Right forelimb (tissue), 1 donor: ENCODE results near the gene MSL3.

Experiments used
- DNase-seq: peaks from one replicate; pipeline ENCODE4 v3.0.0-alpha.2; 2018

MSL3 gene

GRCh38 chrX:11757719-11758399, at the start of gene MSL3:
TSS of gene MSL3 (plus strand) at chrX:11758237. CDS start at chrX:11758264, 27 bp downstream.
- DNase-seq = peak; percentile 66

- no peak for DNase-seq
These were observed 35.7 kb upstream of the MSL3 start for GRCh38 chrX:11722304-11722703.

DNA sequence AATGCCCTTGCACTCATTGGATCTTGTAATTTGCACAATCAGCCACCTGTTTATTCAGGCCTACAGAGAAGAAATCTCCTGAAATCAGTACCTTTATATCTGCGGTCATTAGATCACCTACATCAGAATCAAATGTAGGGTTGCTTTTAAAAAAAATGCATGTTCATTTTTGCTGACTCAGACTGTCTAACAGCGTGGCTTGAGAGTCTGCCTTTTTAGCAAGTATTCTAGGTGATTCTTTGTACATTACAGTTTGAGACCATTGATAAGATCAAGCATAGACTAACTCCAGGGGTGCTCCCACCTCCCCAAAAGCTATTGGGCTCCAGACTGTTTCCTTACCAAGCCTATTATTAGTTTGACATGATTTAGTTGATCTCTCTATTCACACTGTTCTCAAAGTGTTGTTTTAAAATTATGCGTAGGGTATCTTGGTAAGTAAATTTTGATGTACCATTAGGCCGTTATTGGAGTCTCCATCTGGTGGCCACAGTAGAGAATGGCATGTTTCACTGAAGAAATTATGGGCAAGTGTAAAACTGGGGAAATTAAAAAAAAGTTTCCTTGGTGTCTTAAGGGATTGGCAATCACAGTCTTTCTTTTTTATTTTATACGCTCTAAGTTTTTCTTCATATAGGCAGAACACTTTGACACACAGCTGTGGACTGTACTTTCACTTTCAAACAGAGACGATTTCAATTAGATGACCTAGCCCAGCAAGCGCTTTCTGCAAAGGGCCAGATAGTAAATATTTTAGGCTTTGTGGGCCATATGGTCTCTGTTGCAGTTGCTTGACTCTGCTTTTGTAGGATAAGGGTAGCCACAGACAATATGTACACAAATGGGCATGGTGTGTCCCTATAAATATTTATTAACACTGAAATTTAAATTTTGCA, 33.7 kb upstream of the MSL3 start:
- no peak for DNase-seq

DNA sequence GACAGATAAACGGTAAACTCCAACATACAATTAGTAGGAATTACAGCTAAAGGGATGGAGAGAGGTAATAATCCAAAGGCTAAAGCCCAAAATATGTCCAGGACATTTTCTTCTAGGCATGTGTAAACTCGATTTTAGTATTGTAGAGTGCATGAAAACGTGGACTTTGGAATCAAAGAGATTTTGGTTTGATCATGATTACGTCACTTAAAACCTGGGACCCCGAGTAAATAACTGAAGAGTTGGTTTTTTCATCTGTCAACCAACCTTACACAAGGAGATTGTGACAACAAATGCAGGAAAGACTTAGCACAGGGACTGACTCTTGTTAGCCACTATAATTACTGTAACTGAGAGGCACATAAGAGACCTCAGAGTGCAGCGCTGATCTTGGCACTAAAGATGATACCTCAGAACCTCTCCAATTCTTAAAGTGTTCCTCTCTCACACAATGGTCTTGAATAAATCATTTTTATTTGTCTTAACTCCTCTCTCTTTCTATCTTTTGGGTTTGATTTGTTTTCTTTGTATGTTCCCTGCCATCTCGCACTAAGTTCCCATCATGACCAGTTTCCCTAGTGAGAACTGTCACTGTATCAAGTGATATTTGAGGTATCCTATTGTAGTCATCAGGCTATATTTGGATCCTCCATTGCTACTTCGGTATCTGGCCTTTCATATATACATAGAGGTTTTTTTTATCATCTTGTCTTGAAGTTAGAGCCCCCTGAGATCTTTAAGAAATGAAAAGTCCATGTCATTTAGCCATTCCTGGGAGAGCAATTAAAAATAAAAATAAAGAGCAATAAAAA, 32.2 kb upstream of the MSL3 start:
- no peak for DNase-seq

GRCh38 chrX:11728556-11728955, 29.5 kb upstream of the MSL3 start:
- no peak for DNase-seq

- no peak for DNase-seq
These were observed 24.4 kb upstream of the MSL3 start for GRCh38 chrX:11733614-11734013.

DNA sequence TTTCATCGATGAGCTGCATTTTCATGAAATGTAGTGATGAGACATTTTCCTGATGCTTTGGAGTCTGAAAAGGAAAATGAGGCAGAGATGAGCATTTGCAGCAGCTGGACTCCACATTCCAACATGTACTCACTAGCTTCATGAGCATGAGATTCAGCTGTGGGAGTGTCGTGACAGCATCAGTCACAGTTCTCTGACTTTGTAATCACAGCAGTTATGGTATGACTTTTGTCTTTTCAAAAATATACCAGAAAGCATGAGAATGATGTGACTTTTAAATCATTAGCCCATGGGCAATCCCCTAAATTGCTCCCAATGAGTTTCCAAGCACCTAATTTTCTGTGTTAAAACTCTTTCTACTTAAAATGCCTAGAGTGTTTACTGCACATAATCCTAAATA, 18.3 kb upstream of the MSL3 start:
- no peak for DNase-seq

DNA sequence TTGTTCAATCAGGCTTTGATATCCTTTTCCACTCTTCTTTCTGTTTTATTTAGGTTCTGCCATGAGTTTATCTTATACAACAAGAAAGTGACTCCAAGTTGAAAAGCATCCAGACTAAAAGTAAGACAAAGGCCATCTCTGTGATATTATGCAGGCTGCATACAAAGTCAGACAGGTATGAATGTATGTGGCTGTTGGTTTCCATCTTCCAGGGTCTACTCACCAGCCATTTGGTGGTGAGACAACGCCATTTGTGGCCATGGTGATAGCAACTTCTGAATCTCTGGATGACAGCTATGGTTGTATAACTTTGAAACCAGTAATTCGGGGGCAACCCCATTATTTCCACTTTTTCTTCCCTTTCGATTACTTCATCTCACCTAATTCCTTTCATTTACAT, 17.2 kb upstream of the MSL3 start:
- DNase-seq = no peak

DNA sequence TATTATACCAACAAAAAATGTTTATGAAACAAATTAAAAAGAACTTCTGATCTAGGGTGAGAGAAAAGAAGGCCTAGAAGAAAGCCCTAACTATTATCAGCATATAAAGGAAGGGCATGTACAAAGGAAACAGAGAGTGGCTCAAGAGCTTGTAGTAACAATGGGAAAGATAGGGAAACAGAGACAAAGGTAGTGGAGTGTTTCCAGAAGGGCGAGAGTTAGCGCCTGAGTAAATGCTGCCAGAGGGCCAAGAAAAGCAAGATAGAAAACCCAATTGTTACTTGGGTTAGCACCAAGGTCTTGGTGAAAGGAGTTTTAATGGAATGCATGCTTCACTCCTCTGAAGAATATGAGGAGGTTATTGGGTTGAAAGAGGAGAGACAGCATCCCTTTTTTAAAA, 16.5 kb upstream of the MSL3 start:
- no peak for DNase-seq

- DNase-seq = no peak
These were observed 12.2 kb upstream of the MSL3 start for GRCh38 chrX:11745881-11746280.

GRCh38 chrX:11750046-11750445, 8.0 kb upstream of the MSL3 start:
- no peak for DNase-seq

- DNase-seq = no peak
These were observed 7.3 kb upstream of the MSL3 start for GRCh38 chrX:11750694-11751093.

GRCh38 chrX:11751261-11751660, 6.8 kb upstream of the MSL3 start:
- no peak for DNase-seq

GRCh38 chrX:11753668-11754067, 4.4 kb upstream of the MSL3 start:
- no peak for DNase-seq

DNA sequence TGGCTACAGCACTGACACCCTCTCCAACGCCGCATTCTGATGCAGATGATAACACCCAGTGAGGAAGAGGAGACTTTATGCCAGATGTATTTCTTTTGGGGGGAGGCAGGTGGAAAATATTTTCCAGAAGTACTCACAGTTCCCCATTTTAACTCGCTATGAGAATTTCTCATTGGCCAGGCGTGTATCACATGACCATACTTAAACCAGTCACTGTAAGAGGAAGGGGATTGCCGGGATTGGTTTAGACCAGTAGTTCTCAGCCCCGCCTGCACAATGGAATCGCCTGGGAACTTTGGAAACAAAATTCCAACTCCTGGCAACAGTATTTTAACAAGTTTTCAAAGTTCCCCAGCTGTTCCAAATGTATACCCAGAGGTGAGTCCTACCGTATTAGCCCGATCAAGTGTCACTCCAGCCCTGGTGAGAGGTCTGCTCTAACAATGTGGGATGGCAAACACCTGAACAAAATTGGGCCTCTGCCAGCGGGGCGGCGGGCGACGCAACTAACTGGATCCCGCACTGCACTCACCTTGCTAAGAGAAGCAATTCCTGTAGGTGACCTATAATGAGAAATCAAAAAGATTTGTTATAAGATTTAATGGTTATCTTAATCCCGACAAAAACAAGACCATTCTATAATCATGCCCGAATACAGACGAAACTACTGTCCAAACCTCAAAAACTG, 2.9 kb upstream of the MSL3 start:
- DNase-seq = no peak

DNA sequence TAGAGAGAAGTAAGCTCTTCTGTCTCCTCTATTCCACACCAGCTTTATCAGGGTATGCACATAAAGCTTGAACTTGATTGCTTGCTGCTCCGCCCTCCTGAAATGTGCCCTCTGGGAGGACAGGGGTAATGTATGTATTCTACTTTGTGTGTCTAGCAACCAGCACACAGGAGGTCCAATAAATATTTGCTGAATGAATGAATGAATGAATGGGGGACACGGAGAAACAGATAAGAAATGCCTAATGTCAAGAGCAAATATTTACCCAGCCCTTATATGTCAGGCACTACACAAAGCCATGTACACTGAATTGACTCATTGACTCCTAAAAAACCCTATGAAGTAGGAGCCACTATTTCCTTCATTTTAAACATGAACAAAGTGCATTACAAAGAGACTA, 2.3 kb upstream of the MSL3 start:
- no peak for DNase-seq

GRCh38 chrX:11756354-11757318, 1.4 kb upstream of the MSL3 start:
- no peak for DNase-seq

GRCh38 chrX:11757397-11757718, 679 bp upstream of the MSL3 start:
- no peak for DNase-seq

DNA sequence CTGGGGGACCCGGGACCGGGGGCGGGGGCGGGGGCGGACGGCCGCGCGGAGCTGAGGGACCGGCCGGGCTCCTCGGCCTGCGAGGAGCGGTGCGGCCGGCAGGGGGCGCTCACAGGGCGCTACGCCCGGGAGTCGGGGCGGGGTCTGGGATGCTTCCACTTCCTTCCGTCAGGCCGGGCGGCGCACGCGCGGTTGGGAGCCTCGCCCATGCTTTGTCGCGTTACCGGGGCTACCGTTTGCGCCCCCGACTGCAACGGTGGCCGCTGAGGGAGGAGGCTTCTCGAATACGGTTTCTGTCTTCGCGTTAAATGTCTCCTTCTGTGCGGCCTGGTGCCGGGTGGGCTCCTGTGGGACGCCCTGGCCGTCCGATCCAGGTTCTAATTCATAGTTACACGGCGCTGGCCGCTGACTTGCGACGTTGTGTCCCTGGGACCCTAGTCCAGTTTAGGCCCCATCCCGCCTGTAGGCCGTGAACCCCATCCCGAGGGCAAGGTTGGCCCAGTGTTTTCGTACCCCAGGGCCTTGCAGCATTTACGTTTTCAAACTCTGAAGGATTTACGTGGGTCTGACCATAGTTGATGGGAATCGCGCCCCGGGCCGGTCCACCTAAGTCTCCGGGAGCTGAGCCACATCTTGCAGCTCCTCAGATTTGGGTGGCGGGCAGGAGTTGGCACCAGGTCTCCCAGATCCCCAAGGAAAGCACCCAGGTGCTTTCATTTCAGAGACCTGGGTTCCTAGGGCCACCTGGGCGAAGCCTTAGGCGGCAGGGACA, 549 bp downstream of the MSL3 start:
- peak; percentile 89 for DNase-seq

GRCh38 chrX:11759172-11759460, 1.1 kb downstream of the MSL3 start:
- no peak for DNase-seq
